C4-2B (cell line): ENCODE data around the gene ZNF668.

Source experiments
- ZFX ChIP-seq: fragments of 450-650 bp; IDR thresholded peaks from 2 replicates; pipeline ENCODE4 v1.6.1; 2017
- TF ChIP-seq, protein P1 (sequence below): fragments of 450-650 bp; conservative IDR thresholded peaks from 2 replicates; pipeline ENCODE4 v1.5.1; 2017; ENCODE audit warnings: mild to moderate bottlenecking

GRCh38 chr16:31077592-31078396 is 3.8 kb upstream of the ZNF668 start:
- TF ChIP-seq, protein P1, sequence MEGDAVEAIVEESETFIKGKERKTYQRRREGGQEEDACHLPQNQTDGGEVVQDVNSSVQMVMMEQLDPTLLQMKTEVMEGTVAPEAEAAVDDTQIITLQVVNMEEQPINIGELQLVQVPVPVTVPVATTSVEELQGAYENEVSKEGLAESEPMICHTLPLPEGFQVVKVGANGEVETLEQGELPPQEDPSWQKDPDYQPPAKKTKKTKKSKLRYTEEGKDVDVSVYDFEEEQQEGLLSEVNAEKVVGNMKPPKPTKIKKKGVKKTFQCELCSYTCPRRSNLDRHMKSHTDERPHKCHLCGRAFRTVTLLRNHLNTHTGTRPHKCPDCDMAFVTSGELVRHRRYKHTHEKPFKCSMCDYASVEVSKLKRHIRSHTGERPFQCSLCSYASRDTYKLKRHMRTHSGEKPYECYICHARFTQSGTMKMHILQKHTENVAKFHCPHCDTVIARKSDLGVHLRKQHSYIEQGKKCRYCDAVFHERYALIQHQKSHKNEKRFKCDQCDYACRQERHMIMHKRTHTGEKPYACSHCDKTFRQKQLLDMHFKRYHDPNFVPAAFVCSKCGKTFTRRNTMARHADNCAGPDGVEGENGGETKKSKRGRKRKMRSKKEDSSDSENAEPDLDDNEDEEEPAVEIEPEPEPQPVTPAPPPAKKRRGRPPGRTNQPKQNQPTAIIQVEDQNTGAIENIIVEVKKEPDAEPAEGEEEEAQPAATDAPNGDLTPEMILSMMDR = no peak
- TF ChIP-seq ZFX = no peak
